ENCODE measurements around the gene GALNT15.

The GALNT15 gene

DNA sequence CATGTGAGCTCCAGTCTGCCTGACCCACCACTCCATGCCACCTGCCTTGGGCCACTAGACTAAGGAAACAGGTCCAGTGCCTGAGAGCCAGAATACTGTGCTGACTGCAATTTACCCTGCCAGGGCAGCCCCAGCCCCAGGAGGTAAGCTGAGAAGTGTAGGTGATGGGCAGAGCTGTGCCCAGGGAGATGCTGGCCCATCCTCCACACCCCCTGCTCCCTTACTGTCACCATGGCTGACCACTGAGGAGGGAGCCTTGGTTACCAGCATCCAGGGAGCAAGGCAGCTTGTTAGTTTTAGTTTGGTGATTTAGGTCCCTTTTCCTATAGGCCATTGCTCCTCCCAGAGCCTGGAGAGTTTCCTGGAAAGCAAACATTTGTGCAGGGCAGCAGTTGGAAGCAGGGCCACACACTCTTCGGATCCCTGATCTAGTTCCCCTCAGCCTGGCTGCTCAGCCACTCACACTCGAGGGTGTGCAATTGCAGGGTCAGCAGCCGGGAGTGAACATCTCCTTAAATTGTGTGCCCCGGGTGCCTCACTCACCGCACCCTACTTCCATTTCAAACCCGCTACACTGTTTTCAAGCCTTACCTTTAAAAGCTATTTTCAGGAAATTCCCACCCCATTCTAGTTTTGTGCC is 2.0 kb downstream of the GALNT15 start:
- no peak for TF ChIP-seq ZFX (IDR thresholded peaks at IDR 0.05; ENCODE audit: borderline replicate concordance)
- TF ChIP-seq, protein P1, sequence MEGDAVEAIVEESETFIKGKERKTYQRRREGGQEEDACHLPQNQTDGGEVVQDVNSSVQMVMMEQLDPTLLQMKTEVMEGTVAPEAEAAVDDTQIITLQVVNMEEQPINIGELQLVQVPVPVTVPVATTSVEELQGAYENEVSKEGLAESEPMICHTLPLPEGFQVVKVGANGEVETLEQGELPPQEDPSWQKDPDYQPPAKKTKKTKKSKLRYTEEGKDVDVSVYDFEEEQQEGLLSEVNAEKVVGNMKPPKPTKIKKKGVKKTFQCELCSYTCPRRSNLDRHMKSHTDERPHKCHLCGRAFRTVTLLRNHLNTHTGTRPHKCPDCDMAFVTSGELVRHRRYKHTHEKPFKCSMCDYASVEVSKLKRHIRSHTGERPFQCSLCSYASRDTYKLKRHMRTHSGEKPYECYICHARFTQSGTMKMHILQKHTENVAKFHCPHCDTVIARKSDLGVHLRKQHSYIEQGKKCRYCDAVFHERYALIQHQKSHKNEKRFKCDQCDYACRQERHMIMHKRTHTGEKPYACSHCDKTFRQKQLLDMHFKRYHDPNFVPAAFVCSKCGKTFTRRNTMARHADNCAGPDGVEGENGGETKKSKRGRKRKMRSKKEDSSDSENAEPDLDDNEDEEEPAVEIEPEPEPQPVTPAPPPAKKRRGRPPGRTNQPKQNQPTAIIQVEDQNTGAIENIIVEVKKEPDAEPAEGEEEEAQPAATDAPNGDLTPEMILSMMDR (IDR thresholded peaks at IDR 0.05), result no peak
- no peak overlapping the region for H3K27ac ChIP-seq

DNA sequence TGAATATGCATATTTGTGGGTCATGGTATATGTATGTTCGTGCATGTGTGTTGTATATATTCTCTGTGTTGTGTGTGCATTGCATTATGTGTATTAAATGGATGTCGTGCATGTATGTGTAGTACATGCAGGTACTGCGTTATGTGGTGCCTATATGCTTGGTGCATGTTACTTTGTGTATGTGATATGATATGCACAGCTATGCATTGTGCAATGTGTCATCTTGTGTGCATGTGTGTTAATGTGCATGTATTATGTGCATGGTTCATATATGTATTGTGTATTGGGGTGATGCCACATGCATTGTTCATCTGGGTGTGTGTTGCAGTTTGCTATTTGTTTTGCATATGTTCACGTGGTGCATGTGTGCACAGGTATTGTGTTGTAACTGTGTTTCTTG is 2.9 kb downstream of the GALNT15 start:
- no peak for TF ChIP-seq ZFX (IDR thresholded peaks at IDR 0.05; ENCODE audit: borderline replicate concordance)
- no peak overlapping the region for H3K27ac ChIP-seq

DNA sequence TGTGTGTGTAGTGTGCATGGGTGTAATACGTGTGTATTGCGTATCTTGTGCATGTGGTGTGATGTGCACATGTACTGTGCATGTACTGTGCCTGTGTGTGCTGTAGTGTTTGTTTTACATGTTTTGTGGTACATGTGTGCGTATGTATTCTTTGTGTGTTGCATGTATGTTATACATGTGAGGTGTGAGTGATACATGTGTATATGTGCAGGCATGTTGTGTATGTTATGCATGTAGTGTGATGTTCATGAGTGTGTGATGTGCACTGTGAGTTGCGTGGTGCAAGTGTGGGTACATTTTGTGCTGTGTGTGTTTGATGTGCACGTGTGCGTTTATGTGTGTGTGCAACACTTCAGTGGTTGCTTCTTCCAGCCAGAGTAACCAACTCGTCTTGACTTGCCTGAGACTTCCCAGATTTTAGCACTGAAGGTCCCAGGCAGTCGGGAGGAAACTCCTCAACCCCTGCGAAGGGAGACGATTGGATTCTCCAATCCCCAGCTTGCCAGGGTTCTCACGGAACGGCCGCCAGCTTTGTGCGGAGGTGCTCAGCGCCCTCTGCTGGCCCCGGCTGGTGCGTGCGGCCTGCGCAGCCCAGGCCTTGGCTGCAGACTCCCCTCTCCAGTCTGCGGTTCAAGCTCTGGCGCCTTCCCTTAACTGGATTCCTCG is 3.6 kb downstream of the GALNT15 start:
- H3K27ac ChIP-seq, result no peak overlapping the region
- no peak for TF ChIP-seq ZFX (IDR thresholded peaks at IDR 0.05; ENCODE audit: borderline replicate concordance)
- TF ChIP-seq, protein P1 (IDR thresholded peaks at IDR 0.05), result peak; percentile 97

DNA sequence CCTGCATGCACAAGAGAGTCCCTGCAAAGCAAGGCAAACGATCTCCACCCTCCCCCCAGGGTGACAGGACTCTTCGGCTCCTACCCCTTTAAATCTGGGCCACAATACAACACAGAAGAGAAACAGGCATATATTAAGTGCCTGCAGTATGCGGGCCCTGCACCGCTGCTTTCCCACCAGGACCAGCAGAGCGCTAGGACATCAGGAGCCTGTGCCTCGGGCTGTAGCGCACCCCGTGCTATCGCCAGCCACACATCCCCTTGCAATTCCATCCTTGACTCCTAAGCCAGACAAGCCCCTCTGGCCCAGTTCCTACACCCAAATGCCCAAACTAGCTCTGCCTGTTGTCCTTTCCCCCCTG is 4.1 kb downstream of the GALNT15 start:
- H3K27ac ChIP-seq, result no peak overlapping the region
- TF ChIP-seq ZFX (IDR thresholded peaks at IDR 0.05; ENCODE audit: borderline replicate concordance), result no peak
- TF ChIP-seq, protein P1 (IDR thresholded peaks at IDR 0.05), result peak; percentile 69

DNA sequence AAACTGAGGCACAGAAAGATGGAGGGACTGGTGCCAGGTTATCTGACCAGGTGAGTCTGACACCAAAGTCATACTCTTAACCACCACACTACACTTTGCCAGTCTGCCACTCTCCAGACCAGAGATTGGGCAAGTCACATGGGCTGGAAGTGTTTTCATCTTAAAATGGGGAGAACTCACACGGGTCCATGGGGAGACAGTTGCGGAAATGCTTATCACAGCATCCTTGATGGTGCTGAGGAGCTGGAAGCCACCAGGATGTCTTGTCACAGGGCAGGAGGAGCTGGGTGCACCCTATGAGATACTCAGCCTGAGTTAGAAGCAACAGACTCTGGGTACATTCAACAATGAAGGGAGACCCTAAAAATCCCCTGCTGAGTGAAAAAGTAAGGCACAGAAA is 4.8 kb downstream of the GALNT15 start:
- H3K27ac ChIP-seq, result no peak overlapping the region
- TF ChIP-seq, protein P1 (IDR thresholded peaks at IDR 0.05), result no peak
- no peak for TF ChIP-seq ZFX (IDR thresholded peaks at IDR 0.05; ENCODE audit: borderline replicate concordance)

DNA sequence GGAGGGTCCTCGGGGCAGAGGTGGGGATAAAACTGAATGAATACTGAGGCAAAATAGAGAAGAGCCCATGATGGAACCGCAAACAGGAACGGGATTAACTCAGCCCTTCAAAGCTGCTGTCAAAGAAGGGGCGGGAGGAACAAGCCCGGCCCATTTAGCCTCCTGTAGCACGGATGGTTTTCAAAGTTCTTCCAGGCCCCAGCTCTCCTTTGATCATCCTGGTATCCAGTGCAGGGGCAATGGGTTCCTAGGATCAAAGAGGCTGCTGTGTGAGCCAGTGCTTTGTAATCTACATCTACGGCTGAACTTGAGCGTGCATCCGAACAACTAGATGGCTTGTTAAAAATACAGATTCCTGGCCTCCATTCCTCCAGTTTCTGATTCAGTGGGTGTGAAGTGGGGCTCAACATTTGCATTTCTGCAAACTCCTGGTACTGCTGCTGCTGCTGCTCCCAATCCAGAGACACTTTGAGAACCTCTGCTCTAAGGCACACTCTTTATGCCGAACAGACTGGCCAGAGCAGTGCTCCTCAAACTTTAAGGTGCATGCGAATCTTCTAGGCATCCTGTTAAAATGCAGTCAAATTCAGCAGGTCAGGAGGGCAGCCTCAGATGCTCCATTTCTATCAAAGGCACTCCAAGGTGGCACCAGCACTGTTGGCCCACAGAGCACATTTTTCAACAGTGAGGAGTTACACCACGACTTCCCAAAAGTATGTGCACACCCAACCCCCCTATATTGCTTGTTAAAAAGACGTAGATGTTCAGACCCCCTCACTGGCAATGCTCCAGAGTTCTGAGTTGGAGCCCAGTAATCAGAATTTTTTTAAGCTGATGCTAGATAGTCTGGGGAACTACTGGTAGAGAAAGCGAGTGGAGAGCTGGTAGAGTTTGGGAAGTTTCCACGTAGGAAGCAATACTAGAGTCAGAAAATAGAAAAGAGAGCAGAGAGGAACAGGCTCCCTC is 5.6 kb downstream of the GALNT15 start:
- TF ChIP-seq ZFX (IDR thresholded peaks at IDR 0.05; ENCODE audit: borderline replicate concordance), result no peak
- TF ChIP-seq, protein P1 (IDR thresholded peaks at IDR 0.05), result no peak

DNA sequence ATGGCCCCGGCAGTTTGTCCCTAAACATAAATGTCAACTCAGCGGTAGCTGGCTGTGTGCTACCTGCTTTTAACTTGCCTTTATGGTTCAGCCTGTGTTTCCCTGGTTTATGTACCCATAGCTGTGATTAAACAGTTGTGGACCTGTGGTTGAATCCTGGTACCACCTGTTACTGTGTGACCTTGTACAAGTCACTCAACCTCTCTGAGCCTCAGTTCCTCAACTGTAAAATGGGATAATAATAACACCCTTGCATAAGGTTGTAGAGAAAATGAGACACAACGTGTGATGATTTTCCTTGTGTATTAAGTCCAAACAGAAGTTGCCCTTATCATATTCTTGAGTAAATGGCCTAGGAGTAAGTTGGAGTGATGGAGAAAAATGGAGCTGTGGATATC is 6.3 kb downstream of the GALNT15 start:
- no peak overlapping the region for H3K27ac ChIP-seq
- TF ChIP-seq, protein P1 (IDR thresholded peaks at IDR 0.05), result no peak
- TF ChIP-seq ZFX (IDR thresholded peaks at IDR 0.05; ENCODE audit: borderline replicate concordance), result no peak

More for the DNA sequence above, 5.6 kb downstream of the GALNT15 start:
- no peak overlapping the region for H3K27ac ChIP-seq

Measured in 22Rv1 (cell line).